Panc1 (cell line): ENCODE measurements around the gene OLIG1.

Experiments
- CTCF ChIP-seq: fragments of 450-650 bp; IDR thresholded peaks from 2 replicates; pipeline ENCODE4 v1.5.1; 2017; ENCODE audit warnings: mild to moderate bottlenecking
- POLR2AphosphoS5 ChIP-seq: IDR thresholded peaks from 2 replicates; pipeline ENCODE4 v1.6.1; 2012; ENCODE audit warnings: mild to moderate bottlenecking, low read depth, low read length, moderate library complexity
- TCF7L2 ChIP-seq: IDR thresholded peaks from 2 replicates; pipeline ENCODE4 v1.6.1; 2011; ENCODE audit warnings: mild to moderate bottlenecking, low read depth, low read length, inconsistent platforms

GRCh38 chr21:33033961-33034413 is 36.0 kb upstream of the OLIG1 start:
- TF ChIP-seq CTCF = no peak
- TF ChIP-seq POLR2AphosphoS5 = no peak
- no peak for TF ChIP-seq TCF7L2
